GM19328 (cell line): ENCODE results near the gene ALG10.
A peak's percentile ranks its signal among the peaks of the same experiment; 100 is the strongest.
"Not testable (repeated sequence)": the region's sequence is repeated elsewhere in the genome, so short reads cannot be mapped to it uniquely, and the experiment has no call there.

ENCODE experiments used
- ATAC-seq: cut with Tn5 transposase; IDR thresholded peaks from one replicate; pipeline ENCODE4 v1.9.1; 2021; ENCODE audit warnings: mild to moderate bottlenecking, moderate library complexity; ENCODE audit not compliant: unreplicated experiment

Gene ALG10, protein sequence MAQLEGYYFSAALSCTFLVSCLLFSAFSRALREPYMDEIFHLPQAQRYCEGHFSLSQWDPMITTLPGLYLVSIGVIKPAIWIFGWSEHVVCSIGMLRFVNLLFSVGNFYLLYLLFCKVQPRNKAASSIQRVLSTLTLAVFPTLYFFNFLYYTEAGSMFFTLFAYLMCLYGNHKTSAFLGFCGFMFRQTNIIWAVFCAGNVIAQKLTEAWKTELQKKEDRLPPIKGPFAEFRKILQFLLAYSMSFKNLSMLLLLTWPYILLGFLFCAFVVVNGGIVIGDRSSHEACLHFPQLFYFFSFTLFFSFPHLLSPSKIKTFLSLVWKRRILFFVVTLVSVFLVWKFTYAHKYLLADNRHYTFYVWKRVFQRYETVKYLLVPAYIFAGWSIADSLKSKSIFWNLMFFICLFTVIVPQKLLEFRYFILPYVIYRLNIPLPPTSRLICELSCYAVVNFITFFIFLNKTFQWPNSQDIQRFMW

DNA sequence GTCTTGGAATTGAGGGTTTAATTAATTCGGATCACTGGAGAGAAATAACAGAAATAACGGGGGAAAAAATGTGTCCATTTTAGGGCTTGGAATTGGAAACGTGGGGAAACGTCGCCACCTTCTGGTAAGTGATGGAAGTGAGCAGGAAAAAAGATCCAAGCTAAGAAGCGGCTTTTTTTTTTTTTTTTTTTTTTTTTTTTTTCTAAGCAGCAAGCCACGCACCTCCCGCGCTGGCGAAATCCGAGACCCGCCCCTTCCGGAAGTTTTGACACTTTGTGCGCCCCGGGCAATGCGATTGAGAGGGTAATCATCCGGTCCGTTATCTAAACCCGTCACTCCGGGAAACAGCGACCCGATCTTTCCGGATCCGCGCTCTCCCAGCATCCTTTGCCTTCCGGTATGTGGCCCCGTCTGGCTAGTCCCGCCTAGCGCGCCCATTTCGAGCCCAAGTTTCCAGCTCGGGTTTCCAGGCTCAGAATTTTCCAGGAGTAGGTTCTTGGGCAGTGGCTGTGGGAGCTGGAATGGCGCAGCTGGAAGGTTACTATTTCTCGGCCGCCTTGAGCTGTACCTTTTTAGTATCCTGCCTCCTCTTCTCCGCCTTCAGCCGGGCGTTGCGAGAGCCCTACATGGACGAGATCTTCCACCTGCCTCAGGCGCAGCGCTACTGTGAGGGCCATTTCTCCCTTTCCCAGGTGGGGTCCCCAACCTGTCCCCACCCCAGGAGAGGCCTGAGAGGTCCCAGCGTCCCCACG lies at the start of gene ALG10:
Gene ALG10, plus strand, starts transcription at position 418 of the 752 bp plus-strand sequence. Its CDS starts 104 bp downstream, at position 522.
- ATAC-seq = peak; percentile 100

DNA sequence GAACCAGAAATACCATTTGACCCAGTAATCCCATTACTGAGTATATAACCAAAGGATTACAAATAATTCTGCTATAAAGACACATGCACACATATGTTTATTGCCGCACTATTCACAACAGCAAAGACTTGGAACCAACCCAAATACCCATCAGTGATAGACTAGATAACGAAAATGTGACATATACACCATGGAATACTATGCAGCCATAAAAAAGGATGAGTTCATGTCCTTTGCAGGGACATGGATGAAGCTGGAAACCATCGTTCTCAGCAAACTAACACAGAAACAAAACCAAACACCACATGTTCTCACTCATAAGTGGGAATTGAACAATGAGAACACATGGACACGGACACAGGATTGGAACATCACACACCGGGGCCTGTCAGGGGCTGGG lies 49.4 kb upstream of the ALG10 start:
- not testable (repeated sequence) for ATAC-seq

DNA sequence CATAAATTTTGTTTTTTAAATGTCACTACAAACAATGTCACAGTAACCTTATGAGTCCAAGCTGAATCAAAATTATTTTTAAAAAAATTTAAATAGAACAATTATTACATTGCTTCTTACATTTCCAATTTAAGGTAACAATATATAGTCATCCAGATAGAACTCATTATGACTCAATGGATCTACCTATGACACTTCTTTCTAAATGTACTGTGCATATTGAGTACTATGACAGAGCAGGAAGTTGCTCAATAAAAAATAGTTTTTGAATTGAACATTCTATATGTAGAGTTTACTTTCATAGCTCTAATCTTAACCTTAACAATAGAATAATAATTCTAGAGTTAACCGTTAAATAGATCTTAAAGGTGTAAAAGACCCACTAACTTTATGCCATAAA lies 44.4 kb upstream of the ALG10 start:
- ATAC-seq = no peak

DNA sequence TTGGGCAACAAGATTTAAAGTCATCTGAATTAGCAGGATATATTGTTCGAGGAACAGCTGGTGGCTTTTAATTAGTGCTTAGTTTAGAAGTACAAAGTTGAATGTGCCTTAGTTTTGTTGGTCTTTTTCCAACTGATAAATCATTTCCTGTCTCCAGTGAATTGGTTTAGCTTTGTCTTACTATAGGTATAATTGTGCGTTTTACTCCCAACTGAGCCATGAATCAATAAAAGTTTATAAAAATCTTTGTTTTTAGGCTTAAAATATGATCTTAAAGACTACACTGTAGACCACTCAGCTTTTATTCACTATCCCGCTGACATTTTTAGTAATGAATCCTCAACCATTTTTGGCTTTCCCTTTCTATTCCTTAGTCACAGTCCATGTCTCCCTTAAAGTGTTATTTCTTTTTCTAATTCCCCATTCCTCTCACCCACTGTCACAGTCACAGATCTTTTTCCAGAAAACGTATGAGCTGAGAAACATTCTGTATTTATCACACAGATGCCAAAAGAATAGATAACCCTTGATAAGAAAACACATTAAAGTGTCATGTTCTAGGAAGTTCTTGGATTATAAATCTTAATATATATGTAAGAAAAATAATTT lies 34.0 kb upstream of the ALG10 start:
- ATAC-seq = no peak

DNA sequence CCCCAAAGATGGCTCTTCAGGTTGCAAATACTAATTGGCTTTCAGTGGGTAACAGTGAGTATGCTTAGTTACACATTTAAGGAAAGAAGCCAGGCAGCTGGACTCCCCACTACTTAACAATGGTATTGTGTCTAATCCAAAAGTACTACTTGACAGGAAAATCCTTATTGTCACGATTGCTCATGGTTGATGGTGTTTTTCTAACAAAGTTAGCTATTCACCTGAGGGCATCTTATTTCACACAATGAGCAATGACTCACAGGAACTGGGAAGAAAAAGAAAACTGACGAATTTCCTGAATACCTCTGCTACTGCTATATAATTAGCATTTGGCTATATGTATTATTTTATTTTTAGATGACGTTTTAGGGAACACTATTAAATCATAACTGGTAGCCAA lies 33.4 kb upstream of the ALG10 start:
- no peak for ATAC-seq

DNA sequence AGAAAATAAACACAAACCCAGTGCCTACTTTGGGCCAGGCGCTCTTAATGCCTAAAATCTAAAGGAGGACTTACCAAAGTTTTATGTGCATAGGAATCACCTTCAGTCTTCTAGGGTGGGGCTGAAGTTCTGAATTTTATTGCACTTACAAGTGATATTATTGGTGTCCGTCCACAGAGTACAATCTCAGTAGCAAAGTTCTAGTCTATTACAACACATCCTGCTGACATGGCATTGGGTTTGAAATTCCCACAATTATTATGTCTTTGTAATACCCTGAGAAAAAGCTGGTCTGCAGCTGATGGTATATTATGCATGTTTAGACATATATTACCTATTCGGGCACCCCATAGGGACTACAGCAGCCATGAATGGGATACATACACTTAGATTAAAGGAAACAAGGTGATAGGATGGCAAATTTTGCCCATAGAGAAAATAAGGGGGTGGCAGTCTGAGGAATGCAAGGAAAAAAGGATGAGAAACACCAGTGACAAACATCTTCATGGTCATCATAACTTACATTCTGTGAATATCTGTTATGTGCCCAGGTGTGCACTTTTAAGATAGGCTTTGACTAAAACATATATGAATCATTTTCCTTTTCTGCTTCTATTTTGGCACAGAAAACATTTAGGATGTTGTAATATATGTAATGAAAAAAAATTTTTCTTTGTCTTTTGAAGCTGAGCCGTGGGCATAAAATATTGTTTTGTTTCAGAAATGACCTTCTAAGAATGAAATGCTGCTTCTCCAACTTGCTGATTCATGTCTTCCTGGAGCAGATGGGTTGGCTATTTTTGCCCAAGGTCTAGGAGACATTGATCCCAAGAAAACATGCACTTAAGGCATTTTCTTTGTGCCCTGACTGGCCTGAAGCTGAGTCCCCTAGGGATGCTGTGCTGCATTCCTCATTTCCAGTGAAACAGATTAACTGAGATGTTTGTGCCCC lies 27.2 kb upstream of the ALG10 start:
- no peak for ATAC-seq

DNA sequence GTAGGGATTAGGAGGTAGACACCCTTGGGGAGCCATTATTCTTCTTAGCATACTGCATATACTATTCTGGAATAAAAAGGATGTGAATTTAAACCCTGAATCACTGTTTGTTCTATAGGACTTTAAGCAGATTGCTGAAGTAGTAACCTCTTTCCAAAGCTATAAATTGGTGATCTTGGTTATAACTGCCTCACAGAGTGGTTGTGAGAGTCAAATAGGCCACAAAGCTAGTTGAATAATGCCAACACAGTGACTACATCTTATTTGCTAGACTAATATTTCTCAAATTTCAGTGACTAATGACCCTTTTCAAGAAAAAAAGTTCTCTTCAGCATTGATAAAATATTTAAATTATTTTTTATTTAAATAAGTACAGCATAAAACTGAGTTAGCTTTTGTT lies 13.5 kb upstream of the ALG10 start:
- not testable (repeated sequence) for ATAC-seq

DNA sequence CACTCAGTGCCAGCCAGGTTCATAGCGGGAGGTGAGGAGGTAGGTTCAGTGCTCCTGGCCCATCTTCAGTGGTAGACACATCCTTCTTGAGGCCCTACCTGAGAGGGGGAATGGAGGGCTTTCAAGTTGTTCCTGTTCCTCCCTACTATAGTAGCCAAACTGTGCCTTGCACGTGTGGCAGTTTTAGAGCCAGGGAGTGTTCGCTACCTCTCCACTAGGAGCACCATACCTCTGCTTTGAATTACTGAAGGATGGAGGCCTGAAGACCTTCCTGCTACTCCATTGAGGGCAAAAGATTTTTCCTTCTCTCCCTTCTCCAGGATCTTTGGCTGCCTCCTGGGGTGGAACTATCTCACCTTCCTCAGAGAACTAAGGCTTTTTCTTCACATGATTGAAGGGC lies 5.9 kb upstream of the ALG10 start:
- ATAC-seq = no peak

DNA sequence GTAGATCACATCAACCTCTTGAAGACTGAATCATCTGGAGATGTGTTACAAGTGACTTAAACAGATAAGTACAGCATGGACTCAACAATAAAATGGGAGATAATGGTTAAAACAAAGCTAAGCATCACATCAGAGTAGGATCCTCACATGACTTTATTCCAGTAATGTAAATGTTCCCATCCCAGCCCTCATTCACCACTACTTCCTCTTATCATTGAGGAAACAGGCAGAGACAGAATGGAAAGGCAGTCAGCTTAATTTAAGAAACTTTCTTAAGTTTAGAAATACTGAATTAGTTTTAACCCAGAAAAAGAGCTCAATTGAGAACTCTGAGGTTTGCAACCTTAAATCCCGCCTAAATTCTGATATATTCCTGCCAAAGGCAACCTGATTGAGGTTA lies 1.2 kb upstream of the ALG10 start:
- no peak for ATAC-seq

DNA sequence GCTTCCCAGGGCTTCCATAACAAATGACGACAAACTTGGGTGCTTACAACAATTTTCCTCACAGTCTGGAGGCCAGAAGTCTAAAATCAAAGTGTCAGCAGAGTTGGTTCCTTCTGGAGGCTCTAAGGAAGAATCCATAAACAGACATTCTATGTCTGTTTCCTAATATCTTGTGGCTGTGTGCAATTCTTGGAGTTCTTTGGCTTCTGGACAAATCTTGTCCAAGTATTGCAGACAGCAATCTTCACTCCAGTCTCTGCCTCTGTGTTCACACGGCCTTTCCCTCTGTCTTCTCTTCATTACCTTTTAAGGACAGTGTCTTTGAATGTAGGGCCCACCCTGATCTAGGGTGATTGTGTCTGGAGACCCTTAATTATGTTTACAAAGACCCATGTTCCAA lies 5.4 kb downstream of the ALG10 start:
- not testable (repeated sequence) for ATAC-seq

DNA sequence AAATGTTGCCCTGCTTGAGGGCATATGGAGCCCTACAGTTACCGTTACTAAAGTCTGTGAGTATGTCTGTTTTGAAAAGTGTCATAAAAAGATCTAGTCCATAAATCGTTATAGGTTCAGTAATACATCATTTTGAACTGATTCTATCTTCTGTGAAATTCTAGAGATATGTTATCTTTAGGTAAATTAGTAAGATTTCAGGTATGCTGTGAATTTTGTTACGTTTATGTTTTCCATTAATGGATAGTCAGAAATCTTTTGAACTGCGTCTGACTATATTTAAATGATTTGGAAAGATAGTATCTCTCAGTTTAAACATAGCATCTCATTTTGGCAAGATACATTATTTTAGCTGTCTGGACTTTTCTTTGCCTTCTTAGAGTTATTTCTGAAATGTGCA lies 8.3 kb downstream of the ALG10 start:
- ATAC-seq = no peak

DNA sequence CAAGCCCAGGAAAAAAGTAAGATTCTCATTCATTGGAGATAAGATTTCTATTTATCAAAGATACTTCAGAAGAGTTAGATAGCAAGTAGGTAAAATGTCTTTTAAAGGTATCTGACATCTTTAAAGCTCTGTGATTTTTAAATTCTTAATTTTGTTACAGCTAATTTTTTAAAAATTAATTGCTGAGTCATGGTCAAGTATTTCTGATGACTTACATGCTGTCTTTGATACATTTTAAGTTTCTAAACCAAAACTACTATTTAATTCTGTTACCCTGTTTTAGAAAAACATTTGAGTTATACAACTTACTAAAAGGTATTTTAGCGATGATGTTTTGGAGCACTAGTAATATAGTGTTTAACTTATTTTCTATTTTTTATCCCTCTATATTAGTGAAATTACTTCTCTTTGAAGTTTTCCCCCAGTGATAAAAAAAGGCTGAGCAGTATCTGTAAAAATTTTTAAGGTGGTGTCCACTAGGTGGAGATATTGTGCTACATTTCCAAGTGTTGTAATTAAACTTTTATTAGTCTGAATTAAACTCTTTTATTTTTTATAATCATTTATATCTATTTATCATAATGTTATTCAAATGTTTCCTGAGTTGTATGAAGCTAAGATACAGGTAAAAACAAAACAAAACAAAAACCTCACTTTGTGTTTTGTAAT lies 11.5 kb downstream of the ALG10 start:
- no peak for ATAC-seq

DNA sequence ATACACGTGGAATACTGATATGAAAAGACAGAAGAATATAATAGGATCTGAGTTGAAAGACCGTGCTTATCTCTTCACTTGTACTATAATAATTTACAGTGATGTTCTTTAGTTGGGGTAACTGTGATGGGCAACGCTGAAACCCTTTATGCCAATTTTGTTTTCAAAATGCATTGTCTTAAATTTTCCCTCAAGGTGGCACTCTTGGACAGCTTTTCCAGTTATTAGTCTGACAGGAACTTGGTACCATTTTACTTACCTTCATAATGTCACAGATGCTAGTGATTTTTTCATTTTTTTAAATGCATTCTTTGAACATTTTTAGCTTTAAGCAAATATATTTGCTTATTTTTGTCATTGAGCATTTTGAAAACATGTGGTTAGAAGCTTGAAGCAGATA lies 16.1 kb downstream of the ALG10 start:
- ATAC-seq = not testable (repeated sequence)

DNA sequence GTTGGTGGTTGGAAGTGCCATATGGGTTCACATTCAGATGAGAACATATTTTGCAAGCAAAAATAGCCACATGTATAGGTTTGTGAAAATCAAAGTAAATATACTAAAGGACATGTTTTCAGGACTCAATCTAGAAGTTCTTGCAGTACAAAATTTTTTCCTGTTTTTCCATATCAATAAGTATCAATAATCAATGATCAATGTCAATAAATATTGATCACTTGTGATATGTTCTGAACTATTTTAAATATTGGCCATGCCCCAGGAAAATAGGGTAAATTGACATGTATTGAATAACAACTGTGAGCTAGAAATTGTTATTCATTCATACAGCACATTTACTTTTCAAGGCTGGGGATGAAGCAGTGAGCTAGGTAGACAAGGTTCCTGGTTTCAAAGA lies 24.3 kb downstream of the ALG10 start:
- no peak for ATAC-seq

DNA sequence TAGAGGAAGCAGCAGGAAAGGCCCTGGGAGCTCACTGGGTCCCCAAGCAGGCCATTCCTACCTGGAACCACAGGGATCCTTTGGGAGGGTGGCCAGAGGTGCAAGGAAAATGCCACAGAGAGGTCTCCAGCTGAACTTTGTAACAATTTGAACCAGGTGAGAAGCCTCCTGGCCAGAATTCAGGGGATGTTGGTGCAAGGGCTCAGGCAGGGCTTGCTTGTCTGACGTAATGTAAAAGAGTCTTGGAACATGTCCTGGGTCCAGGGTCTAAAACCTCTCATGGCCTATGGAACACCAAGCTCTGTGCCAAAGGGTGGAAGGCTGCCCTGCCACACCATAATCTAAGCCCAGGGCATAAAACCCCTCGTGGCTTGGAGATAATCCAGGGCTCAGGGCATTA lies 25.6 kb downstream of the ALG10 start:
- not testable (repeated sequence) for ATAC-seq

DNA sequence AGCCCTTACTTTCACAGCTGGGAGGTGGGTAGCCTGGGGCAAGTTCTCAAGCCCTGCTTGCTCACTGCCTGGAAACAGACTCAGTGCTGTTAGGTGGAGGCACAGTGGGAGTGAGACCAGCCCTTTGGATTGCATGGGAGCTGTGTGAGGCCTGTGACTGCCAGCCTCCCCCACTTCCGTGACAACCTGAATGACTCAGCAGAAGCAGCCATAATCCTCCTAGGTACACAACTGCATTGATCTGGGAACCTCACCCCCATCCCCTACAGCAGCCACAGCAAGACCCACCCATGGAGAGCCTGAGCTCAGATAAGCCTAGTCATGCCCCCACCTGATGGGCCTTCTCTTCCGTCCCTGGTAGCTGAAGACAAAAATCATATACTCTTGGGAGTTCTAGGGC lies 26.4 kb downstream of the ALG10 start:
- ATAC-seq = no peak

DNA sequence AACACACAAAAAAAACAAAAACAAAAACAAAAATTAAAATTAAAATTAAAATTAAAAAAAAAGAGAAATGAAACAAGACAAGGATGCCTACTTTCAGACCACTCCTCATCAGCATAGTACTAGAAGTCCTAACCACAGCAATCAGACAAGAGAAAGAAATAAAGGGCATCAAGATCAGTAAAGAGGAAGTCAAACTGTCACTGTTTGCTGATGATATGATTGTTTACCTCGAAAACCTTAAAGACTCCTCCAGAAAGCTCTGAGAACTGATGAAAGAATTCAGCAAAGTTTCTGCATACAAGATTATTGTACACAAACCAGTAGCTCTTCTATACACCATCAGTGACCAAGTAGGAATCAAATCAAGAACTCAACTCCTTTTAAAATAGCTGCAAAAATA lies 29.2 kb downstream of the ALG10 start:
- ATAC-seq = no peak

DNA sequence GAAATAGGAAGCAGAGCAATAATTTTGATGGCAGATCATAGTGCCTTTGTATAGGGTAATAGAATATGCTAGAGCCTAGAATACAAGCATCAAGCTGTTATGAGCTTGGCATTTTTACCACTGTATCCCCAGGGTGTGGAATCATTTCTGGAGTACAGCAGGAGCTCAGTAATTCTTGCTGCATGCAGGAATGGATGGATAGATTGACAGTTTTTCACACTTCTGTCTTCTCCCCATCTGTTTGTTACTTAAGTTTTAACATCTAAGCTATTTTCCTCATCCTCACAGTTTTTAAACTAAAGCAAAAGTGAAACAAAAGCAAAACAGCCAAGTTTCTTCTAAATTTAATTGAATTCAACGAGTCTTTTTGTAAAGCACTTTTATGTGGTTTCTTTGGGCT lies 32.6 kb downstream of the ALG10 start:
- no peak for ATAC-seq
